NCI-H345 (cell line): ENCODE measurements around the gene COL19A1.
"Not testable (repeated sequence)": the region's sequence is repeated elsewhere in the genome, so short reads cannot be mapped to it uniquely, and the experiment has no call there.

Experiments
- DNase-seq: peaks from one replicate; lab custom pipeline; 2025; lab: John Stamatoyannopoulos, UW

Gene COL19A1

DNA sequence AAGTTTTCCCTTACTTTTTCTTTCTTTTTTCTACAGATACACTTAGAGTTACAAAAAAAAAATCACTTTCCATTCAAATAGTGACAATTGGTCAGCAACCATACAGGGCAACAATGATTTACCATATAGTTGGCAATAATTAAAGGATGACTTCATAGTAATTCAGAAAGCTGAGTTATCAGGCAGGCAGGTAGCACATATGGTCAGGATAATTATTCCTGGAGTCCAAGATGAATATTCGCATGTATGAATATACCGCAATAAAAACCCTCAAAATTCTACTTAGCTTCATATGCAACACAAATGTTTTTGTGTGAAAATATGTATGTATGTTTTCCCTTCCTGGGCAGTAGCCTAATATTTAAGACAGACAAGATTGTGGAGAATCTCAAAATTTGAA lies 34.5 kb downstream of the COL19A1 start:
- no peak for DNase-seq

DNA sequence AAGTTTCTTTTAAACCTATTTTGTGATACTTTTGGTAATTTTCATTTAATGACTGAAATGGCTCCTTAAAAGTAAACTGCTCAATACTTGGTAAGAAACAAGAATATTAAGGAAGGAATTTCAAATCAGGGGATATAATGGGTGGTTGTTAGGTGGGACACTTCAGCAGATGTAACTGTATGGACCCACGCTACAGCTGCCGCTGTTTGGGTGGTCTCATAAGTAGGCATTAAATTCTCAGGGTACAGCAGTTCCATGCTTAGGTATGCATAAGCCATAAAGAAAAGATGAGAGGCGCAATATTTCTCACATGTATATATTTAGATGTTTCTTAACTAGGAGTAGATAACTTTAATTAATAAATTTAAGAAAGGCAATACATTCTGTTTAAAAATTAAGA lies 35.0 kb downstream of the COL19A1 start:
- no peak for DNase-seq

DNA sequence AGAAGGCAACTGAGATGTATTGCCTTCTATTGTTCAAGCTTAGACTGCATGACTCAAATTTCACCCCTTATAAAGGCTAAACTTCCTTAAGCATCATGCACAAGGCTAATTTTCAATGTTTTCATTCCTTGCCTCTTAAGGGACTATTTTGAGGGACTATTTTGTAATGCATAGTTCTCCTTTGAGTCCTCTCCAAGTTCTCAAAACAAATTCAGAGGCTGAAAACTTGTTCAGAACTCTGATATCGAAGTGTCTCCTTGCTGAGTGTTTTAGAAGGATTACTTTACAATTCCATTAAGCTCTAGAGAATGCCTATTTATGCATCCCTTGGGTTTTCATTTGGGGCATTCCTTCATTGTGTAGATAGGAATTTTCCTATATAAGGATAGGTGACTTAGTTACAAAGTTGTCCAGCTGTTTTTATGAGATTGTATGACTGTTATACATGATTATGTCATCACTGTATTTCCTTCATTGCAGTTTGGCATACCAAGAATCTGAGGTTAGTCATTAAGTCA lies 41.7 kb downstream of the COL19A1 start:
- DNase-seq, result no peak

DNA sequence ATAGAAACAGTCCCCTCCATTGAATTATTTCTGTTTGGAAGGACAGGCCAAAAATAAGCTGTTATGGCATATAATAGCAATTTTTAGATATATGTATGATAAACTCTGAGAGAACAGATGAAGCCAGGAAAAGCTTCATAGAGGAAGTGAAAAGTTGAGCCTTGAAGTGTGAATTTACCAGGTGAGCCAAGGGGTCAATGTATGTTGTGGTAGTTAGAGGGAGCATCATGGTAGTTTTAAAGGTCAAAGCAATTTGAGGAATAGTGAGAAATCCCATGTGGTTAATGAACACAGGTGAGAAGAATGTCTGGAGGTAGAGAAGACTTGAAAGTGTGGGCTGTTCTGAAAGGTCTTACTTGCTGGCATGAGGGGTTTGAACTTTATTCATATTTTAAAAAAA lies 47.0 kb downstream of the COL19A1 start:
- no peak for DNase-seq

DNA sequence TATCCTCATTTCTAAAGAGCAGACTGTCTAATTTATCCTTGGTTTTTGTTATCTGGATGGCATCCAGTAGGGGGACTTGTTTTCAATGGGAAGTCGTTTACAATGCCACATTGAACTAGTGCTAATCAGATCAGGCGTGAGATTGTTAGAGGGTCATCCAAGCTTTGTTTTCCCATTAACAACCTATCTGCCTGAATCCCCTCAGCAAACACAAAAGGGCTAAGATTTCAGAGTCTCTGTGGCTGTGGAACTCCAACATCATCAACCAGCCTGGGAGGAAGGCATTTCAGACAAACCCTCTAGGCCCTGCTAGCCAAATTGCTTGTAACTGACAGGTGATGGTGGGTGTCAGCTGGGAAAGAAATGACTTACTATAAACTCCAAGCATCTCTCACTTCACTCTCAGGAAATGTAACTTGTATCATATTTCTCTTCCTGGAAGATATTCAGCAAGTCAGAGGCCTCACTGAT lies 47.7 kb downstream of the COL19A1 start:
- DNase-seq, result no peak

DNA sequence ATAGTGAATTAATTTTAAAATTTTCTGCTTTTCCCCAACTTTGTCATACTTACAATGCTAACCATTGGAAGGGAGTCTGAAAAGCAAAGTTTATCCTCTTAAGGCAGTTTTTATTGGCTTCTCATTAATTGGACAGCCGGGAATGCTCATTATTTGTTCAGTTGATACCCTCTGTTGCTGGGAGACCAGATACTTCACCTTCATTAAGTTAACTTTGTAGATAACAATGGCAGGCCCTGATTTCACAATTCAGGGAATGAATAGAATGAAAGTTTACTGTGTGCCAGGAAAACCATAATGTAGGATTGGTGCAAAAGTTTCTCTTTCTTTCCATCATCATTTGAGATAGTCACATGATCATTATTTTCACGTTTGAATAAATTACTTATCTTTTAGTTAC lies 49.0 kb downstream of the COL19A1 start:
- DNase-seq, result no peak

DNA sequence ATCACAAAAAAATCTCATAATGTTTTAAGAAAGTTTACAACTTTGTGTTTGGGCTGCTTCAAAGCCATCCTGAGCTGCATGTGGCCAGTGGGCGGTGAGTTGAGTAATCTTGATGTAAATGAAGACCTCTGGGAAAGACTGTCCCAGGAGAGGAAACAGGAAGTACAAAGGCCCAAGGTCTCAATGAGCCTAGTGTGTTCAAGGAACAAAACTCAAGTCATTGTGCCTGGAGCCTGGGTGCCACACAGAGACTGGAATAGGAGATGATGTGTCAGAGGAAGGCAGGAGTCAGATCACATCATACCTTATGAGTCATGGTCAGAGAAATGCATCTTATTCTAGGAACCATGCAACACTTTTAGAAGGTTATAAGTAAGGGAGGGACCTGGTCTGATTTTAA lies 51.5 kb downstream of the COL19A1 start:
- no peak for DNase-seq

DNA sequence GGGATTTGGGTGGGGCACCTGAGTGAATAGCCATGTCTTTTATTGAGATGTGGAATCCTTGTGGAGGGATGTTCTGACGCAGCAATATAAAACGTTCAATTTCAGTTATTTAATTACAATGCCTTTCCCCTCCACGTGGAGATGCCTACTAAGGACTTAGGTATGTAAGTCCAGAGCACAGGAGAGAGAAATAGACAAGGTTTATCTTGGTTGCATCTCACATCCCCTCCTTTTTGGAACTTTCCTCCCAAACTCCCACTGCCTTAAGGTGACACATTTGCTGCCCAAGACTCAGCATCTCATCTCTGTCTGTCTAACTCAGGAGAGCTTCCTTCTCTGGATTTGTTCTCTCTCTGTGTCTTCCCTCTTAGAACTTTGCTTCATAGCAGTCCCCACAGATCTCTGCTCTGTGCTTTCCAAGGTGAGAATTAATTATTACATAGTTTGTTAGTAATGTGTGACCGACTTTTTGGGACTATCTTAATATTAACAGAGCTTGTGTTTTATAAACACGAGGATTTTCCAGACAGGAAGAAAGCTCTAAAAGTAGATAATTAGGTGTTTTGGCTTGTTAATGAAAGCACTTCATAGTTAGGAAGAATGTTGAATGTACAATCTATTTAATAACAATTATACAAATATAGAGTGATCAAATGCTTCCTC lies 52.6 kb downstream of the COL19A1 start:
- no peak for DNase-seq

DNA sequence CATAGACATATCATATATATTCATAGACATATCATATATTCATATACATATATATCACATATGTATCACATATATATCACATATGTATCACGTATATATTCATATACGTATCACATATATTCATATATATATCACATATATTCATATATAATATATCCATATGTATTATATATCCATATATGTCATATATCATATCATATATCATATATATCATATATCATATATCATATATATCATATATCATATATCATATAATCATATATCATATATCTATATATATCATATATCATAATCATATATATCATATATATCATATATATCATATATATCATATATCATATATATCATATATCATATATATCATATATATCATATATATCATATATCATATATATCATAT lies 54.7 kb downstream of the COL19A1 start:
- DNase-seq, result not testable (repeated sequence)

DNA sequence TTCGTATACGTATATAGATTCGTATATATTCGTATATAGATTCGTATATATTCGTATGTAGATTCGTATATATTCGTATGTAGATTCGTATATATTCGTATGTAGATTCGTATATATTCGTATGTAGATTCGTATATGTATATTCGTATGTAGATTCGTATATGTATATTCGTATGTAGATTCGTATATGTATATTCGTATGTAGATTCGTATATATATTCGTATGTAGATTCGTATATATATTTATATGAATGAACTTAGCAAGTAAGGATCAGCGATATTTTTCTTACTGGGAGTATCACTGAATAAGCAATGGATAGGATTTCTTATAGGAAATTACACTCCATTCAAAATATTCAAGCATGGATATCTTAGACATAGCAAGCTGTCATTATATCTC lies 55.3 kb downstream of the COL19A1 start:
- not testable (repeated sequence) for DNase-seq

DNA sequence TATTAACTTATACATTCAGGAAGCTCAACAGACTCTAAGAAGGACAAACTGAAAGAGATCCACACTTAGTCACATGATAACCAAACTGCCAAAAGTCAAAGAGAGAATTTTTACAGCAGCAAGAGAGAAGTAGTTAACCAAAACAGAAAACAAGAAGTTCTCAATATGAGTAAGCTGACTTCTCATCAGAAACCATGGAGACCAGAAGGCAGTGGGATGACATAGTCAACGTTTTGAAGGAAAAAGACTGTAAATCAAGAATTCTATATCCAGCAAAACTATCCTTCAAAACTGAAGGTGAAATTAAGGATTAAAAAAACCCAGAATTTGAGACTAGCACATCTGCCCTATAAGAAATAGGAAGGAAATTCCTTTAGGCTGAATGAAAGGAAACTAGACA lies 60.4 kb downstream of the COL19A1 start:
- DNase-seq, result no peak

DNA sequence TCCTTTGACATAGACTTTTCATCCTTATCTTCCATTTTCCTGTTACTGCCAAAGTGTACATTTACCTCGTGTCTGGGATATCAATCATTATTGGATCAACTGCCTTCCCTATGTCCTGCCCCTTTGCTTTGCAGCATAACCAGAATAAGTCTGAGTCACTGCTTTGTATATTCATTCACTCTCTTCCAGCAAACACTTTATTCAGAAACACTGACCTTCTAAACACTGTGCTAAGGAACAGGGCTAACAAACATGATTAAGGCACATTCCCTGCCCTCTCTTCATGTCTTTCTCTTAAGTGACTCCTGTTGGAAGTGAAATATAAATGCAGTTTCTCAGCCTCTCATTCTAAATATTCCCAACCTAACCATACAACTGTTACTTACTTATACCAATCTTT lies 66.9 kb downstream of the COL19A1 start:
- DNase-seq, result no peak

DNA sequence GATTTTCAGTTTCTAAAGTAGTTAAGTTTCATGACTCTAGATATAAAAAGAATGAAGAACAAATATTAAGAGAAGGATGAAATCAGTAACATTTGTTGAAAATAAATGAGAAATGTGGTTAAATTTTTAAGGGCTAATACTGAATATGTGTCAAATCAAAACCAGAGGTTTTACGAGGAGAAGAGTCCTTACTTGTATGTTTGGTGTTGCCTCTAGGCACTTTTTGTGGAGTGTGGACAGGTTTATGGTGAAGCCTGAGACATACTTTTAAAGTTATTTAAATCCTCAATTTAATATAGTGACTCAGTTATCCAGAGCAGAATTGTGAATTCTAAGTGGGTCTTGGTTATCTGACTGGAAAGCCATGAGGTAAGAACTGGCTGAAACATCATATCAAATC lies 68.7 kb downstream of the COL19A1 start:
- no peak for DNase-seq

DNA sequence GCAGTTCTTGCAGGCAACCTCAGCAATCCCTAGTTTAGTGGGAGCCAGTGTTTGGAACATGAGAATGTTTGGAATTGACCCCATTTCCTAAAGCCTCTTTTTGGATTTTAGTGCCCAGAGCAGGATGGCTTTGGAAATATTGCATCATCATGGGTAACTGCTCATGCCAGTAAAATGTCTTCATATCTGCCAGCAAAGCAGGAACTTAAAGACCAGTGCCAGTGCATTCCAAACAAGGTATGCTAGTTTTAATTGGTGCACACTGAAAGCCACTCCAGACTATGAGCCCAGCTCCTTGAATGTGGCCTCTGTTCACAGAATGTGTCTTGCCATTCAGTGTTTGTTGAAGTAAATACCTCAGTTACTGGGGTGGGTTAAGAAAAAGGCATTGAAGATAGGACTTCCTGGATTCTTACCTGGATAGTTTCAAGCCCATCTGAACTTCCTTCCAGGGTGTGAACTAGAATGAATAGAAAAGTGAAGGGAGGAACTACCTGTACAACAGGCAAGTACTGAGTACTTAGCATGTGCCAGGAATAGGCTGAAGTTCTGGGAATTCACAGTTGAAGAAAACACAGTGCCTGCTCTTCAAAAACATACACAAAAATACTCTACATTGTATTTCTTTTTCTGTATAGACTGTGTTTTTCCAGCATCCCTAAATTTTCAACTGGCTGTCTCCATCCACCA lies 70.5 kb downstream of the COL19A1 start:
- no peak for DNase-seq

DNA sequence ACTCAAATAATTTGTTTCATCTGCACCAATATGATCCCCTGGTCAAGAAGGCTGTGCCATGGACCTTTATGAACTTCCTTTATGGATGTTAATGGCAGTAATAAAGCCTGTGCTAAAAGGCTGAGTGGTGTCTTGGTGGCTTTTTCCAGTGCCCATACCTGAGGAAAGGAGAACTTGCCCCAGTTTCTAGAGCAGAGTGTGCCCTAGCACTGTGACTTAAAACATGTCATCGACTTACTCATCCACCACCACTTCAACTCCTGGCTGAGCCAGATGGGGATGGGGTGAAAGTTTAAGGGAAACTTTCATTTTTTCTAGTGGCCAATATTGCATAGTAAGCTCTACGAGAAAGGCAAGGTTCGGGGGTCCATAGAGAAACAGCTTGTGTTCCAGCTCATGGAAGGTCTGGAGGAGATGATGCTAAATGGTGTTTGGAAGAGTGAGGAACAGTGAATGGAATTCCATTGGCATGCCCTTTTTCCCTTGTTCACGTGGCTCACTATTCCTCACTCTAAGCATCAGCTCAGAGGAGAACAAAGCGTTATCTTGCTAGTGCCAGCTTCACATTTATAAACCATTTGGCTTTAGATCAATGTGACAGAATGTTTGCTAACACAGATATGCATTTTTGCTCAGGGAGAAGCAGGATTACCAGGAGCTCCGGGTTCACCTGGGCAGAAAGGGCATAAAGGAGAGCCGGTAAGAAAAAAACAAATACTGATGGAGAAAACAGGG lies 71.2 kb downstream of the COL19A1 start:
- no peak for DNase-seq

DNA sequence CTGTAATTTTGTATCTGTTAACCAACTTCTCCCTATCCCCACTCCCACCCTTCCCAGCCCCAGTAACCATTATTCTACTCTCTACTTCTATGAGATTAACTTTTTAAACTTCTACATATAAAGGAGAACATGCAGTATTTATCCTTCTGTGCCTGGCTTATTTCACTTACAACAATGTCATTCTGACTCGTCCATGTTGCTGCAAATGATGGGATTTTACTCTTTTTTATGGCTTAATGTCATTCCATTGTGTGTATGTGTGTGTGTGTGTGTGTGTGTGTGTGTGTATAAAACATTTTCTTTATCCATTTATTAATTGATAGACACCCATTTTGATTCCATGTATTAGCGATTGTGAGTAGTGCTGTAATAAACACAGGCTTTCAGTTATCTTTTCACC lies 76.1 kb downstream of the COL19A1 start:
- no peak for DNase-seq

DNA sequence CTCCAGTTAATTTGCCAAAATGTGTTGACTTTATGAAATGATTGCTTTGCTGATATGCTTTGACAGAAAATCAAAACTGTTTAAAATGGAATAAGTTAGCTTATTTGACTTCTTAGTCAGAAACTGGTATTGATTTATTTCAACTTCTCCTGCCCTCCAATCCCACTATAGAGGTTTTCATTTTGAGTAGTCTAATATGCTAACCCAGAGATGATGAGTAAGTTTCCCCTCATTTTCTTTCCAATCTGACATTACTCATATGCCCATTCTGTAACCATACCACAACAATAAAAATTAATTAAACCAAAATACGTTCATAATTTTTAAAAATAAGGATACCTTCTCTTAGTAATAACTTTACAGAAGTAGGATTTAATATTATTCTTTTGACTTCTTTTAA lies 78.8 kb downstream of the COL19A1 start:
- DNase-seq, result no peak

DNA sequence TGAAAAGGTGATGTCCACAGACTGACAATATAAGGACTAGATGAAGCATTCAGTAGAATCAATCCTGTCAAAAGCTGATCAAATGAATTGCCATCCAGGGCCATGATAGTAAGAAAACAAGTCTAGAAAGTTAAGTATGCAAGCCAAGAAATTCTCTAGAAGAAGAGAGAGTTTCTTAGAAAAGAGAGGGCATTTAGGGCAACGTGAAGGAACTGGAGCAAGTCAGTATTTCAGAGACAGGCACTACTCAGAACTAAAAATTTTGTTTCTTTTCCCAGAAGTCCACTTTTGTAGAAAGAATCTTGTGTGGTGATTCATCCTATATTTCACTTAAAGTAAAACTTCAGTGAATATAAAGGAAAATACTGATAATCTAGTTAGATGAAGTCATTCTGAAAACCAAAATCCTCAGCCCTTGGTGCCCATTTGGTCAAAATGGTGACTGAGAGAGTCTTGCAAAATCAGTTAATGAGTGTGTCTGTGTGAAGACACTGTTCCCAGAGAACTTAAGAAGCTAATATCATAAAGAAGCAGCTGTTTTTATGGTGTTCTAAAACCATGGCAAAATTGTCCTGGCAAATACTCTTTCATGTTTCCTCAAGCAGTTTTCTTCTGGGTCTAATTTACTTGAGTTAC lies 82.2 kb downstream of the COL19A1 start:
- DNase-seq, result no peak

DNA sequence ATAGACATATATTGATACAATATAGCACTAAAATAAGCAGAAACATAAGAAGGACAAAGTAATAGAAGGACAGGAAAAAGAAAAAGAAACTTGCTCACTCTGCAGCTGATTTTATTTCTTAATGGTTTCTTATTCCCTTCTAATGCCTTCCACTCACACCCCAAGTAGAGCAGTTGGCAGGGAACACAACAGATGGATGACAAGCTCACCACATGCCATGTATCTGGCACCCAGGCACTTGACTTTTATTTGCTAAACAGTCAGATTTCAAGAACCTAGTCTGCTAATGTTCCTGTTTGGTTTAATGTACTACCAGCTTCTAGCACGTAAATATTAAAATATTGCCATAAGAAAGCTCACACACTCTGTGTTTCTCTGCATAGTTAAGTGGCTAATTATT lies 87.1 kb downstream of the COL19A1 start:
- peak; percentile 32 for DNase-seq

DNA sequence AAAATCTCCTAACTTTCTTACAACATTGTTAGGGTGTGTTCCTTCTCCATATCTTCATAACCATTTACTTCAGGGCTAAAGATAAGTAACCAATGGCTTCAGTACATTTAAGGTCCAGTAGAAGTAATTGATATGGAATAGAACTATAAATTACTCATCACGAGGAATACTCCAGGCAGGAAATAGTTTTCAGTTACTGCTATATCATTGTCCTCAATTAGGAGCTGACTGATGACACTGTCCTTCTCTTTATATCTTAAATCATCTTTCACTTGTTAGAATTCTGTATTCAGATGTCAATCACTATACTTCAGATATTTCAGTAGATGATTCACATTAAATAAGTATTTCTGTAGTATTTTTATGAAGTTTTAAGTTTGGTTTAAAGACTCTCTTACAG lies 88.4 kb downstream of the COL19A1 start:
- no peak for DNase-seq

DNA sequence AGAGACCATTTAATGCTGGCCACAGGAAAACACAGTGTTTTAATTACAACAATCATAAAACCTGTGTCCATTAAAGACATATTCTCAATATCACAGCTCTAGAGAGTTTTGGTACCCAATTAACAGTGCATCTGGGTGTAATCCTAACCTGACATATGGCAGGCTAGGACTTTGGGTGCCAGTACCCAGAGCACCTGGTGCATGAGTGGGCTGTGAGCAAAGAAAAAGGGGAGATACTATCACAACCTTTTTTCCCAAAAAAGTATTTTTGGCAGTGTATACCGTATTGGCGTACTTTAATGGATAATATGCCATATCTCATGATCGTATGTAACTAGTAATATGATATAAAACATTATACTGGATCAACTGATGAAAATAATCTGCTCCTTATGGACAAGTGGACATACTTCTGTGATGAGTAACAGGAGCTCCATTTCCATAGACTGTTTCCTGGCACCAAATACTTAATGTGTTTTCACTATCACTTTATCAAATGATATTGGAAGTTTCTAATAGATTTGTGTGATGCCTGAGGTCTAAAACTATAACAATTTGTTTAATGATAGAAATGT lies 91.7 kb downstream of the COL19A1 start:
- DNase-seq, result no peak

DNA sequence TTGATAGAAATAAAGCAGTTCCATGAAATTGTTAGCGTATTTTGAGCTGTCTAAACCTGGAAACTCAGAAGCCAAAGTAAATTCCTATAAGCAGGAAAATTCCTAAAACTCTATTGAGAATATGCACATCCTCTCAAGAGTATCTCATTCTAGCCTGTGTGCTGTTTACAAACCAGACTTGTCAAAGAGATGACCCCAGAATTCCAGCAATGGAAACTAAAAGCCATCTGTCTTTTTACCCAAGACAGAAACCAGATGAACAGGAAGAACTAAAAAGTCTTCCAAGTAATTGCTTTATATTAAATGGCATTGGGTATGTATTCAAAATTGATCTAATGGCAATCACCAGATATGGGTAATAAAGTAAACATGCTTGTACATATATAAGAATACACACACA lies 92.6 kb downstream of the COL19A1 start:
- no peak for DNase-seq
